HG02678 (cell line): ENCODE measurements around the gene FREM1.

Experiments
- ATAC-seq: cut with Tn5 transposase; IDR thresholded peaks from one replicate; pipeline ENCODE4 v1.9.1; 2021; ENCODE audit warnings: mild to moderate bottlenecking, moderate library complexity; ENCODE audit not compliant: unreplicated experiment

Gene FREM1

GRCh38 chr9:14766299-14766698, 143.9 kb downstream of the FREM1 start:
- no peak for ATAC-seq

GRCh38 chr9:14761584-14761983, 148.6 kb downstream of the FREM1 start:
- ATAC-seq = no peak

GRCh38 chr9:14760060-14760459, 150.2 kb downstream of the FREM1 start:
- ATAC-seq = no peak

GRCh38 chr9:14756291-14756690, 153.9 kb downstream of the FREM1 start:
- no peak for ATAC-seq

- ATAC-seq = no peak
Observed at GRCh38 chr9:14752871-14753270, 157.4 kb downstream of the FREM1 start.

GRCh38 chr9:14752271-14752670, 158.0 kb downstream of the FREM1 start:
- ATAC-seq = no peak

GRCh38 chr9:14750821-14751220, 159.4 kb downstream of the FREM1 start:
- no peak for ATAC-seq

GRCh38 chr9:14749741-14750211, 160.5 kb downstream of the FREM1 start:
- no peak for ATAC-seq

- ATAC-seq = no peak
Observed at GRCh38 chr9:14748373-14748772, 161.9 kb downstream of the FREM1 start.

GRCh38 chr9:14747111-14747510, 163.1 kb downstream of the FREM1 start:
- no peak for ATAC-seq

GRCh38 chr9:14746626-14747025, 163.6 kb downstream of the FREM1 start:
- ATAC-seq = no peak

GRCh38 chr9:14744768-14745167, 165.5 kb downstream of the FREM1 start:
- ATAC-seq = no peak

- peak; percentile 99 for ATAC-seq
Observed at GRCh38 chr9:14741369-14741768, 168.9 kb downstream of the FREM1 start.

GRCh38 chr9:14733133-14733532, 177.1 kb downstream of the FREM1 start:
- ATAC-seq = no peak

GRCh38 chr9:14731294-14731981, 178.8 kb downstream of the FREM1 start:
- ATAC-seq = no peak

- no peak for ATAC-seq
Observed at GRCh38 chr9:14730461-14730898, 179.7 kb downstream of the FREM1 start.

- no peak for ATAC-seq
Observed at GRCh38 chr9:14723301-14723700, 186.9 kb downstream of the FREM1 start.

GRCh38 chr9:14722391-14723035, 187.7 kb downstream of the FREM1 start, which contains the start of gene CER1:
Gene CER1 (minus strand): TSS chr9:14722733. CDS start chr9:14722672, 61 bp downstream.
- ATAC-seq = no peak

- no peak for ATAC-seq
Observed at GRCh38 chr9:14719231-14719923, 190.9 kb downstream of the FREM1 start.

- no peak for ATAC-seq
Observed at GRCh38 chr9:14715102-14715501, 195.1 kb downstream of the FREM1 start.

GRCh38 chr9:14713187-14713767, 197.0 kb downstream of the FREM1 start:
- no peak for ATAC-seq
